NK-92 (cell line): ENCODE data around the gene KLHL3.

ENCODE experiments used
- DNase-seq: peaks from one replicate; lab custom pipeline; 2025; ENCODE audit not compliant: unreplicated experiment; lab: John Stamatoyannopoulos, UW

KLHL3 gene

GRCh38 chr5:137743031-137743640 lies 7.2 kb upstream of the KLHL3 start:
- DNase-seq = no peak

- no peak for DNase-seq
Observed at GRCh38 chr5:137741718-137742117, 5.8 kb upstream of the KLHL3 start.

- no peak for DNase-seq
Observed at GRCh38 chr5:137739737-137740136, 3.8 kb upstream of the KLHL3 start.

DNA sequence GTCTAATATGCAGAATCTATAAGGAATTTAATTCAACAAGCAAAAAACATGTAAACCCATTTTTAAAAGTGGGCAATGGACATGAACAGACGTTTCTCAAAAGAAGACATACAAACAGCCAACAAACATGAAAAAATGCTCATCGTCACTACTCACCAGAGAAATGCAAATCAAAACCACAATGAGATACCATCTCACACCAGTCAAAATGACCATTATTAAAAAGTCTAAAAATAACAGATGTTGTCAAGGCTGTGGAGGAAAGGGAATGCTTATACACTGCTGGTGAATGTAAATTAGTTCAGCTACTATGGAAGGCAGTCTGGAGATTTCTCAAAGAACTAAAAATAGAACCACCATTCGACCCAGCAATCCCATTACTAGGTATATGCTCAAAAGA lies 3.1 kb upstream of the KLHL3 start:
- DNase-seq = no peak

- DNase-seq = no peak
Observed at GRCh38 chr5:137737349-137738131, 1.7 kb upstream of the KLHL3 start.

DNA sequence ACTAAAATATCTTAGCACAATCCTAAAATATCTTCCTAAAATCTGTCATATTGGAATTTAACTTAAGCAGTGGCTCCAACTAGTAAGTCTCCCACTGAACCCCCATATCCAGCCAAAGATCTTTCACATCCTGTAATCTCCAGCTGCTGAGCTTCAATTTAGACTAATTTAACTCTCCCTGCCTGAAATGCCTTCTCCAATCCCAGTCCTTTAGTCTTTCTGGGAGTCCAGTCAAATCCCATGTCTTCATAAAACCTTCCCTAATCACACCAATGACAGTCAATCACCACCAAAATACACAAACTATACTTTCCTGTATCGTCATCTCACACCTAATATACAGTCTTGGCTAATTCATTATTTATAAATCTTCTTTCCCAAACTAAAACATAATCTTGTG lies 607 bp upstream of the KLHL3 start:
- DNase-seq = no peak

DNA sequence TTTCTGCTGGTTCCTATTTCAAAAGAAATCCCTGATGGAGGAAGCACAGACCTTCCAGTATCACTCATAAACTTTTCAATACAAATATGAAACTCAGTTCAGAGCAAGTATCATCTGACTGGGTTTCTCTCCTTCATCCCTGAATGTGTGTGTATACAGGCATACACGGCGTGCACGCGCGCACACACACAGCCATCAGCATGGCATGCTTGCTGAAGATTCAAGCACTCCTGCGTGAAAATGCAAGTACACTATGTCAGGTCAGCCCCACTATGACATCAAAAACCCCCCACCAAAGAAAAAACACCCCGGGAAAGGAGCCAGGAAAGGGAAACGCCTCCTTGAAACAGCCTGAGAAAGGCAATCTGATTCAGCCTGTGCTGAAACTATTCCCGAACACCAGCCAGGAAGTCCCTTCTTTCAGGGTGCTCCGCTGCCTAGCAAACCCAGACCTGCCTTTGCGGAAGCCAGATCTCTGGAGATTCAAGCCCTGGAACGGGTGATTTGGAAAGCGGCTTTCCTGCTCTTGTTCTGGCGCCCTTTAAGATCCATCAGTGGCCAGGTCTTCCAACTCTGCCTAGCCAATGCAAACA lies 831 bp downstream of the KLHL3 start:
- no peak for DNase-seq

GRCh38 chr5:137734331-137734730 lies 1.6 kb downstream of the KLHL3 start:
- DNase-seq = no peak

- no peak for DNase-seq
Observed at GRCh38 chr5:137733922-137734321, 2.0 kb downstream of the KLHL3 start.

DNA sequence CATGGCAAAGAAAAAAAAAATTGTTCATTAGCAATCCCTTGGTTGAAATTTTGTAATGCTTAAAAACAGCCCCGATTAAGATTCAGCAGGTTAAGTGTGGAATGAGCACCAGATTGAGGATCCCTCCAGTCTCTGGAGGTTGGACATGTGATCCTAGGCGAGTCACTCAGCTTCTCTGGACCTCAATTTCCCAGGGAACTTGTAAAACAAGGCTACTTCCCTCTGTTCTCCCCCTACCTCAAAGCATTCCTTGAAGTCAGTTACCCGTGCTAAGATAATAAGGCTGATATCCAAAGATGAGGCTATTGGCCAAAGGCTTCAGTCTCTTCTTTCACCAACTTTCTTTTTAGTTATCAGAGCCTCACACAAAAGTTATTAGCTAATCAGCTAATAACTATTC lies 2.9 kb downstream of the KLHL3 start:
- DNase-seq = no peak

GRCh38 chr5:137731176-137731575 lies 4.7 kb downstream of the KLHL3 start:
- DNase-seq = no peak

DNA sequence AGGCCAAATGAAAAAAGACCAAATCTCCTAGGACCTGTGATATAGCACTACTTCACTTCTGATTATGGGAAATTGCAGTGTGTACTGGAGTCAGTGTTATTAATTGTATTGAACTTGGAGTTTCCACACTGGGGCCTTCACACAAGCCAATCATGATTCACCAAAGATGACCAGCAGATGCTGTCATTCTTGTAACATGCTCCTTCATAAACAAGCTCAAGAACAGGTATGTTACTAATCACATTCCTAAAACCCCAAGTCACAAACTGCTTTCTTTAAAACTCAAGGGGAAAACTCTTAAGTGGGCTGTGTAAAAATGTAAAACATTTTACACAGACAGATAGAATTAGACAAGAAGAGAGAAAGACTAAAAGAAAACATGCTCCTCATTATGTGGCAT lies 5.6 kb downstream of the KLHL3 start:
- no peak for DNase-seq

DNA sequence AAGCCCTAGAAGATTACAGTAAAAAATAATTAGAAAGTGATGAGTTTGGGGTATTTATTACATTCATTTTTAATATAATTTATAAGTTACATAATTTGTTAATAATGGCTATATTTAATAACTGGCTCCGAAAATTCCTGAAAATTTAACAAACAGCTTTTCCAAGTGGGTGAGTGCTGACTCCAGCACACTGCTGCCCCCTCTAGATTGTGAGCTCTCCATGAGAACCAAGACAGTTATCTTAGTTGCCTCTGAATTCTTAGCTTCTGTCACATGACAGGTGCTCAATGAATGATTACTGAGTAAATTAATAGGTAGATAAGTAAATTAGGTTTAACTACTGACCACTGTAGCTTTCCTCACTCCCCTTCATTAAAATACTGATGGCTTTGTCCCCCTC lies 7.8 kb downstream of the KLHL3 start:
- no peak for DNase-seq

- DNase-seq = no peak
Observed at GRCh38 chr5:137727623-137728022, 8.3 kb downstream of the KLHL3 start.

GRCh38 chr5:137724251-137724650 lies 11.6 kb downstream of the KLHL3 start:
- no peak for DNase-seq

GRCh38 chr5:137718611-137719010 lies 17.3 kb downstream of the KLHL3 start:
- no peak for DNase-seq

GRCh38 chr5:137716337-137716736 lies 19.6 kb downstream of the KLHL3 start:
- DNase-seq = no peak

GRCh38 chr5:137715456-137715855 lies 20.4 kb downstream of the KLHL3 start:
- DNase-seq = no peak

DNA sequence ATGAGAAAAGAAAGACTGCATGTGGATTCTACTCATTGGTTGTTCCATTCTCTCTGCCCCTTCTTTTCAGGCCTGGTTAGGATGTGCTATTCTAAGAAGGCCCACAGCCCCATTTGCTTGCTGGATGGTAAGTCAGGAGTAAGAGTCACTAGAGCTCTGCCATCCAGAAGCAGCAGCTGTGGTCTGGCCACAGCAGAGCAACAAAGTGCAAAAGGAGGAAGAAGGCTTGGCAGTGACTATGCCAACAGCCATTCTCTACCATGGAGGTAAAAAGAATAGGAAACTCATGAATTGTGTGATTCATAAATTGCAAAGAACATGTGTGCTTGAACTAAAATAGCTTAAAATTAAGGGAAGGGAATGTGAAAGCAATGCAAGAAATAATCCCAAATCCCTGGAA lies 20.9 kb downstream of the KLHL3 start:
- no peak for DNase-seq

DNA sequence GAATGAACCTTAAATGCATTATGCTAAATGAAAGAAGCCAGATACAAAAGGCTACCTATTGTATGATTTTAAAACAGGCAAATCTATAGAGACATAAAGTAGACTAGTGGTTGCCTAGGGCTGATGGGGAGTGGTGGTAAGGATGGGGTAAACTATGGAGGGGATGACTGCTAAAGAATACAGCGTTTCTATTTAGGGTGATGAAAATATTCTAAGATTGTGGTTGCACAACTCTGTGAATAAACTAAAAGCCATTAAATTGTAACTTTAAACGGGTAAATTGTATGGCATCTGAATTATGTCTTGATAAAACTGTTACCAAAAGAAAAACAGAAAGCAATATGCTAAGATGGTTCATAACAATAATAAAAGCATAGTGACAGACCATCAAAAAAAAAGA lies 21.4 kb downstream of the KLHL3 start:
- DNase-seq = no peak

DNA sequence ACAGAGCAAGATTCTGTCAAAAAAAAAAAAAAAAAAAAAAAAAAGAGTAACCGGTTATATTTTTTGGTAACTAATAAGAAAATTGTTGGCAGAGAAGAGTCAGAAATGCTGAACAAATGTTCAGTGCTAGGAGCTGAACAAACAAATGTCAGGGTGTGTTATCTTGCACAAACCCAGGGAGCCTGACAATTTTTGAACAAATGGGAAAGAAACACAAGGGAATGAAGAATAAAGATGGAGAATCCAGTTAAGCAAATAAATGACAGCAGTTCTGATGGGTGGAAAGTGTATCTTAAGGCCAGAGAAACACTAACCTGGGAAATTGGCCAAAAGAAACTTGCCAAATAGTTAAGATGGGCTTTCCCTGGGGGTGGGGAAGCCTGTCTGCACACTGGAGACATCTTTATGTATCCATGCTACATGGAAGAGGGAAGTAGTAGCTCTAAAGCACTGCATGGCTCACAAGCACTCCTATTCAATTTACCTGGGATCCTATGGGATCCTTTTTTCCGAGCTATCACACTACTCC lies 23.7 kb downstream of the KLHL3 start:
- DNase-seq = no peak

GRCh38 chr5:137710086-137710485 lies 25.8 kb downstream of the KLHL3 start:
- DNase-seq = no peak
